CD4-positive, alpha-beta T cell (primary cell): ENCODE data around the gene PPP1CC. TPM values are rescaled to one million over a fixed set of nuclear protein-coding genes. Genes with fewer than 3 reads are reported as not detected.

ENCODE experiments used
- ATAC-seq: fragments of 200-7000 bp; cut with Tn5 transposase; one replicate; pipeline ENCODE4 v1.10.0; 2022; ENCODE audit warnings: mild to moderate bottlenecking; ENCODE audit not compliant: poor library complexity
- CTCF ChIA-PET: fragments of 350-600 bp; sonication (Branson Sonifier 250); formaldehyde crosslinking; loops from one replicate; lab custom pipeline; 2021; ENCODE audit warnings: antibody characterized with exemption, inconsistent platforms; lab: Charles Lee
- POLR2A ChIA-PET: fragments of 350-600 bp; sonication (Branson Sonifier 250); formaldehyde crosslinking; loops from one replicate; lab custom pipeline; 2021; ENCODE audit warnings: antibody characterized with exemption, inconsistent platforms; lab: Charles Lee
- DNase-seq, 14 experiments: peaks; one replicate each; pipeline ENCODE4 v3.0.0-alpha.2; 2013 to 2020; ENCODE audit warnings: mixed read lengths in 2 of 14
- H3K27ac ChIP-seq, 2 donors: one replicate each; pipeline versions ENCODE4 v1.5.1 to v1.7.0; 2013; ENCODE audit warnings: low read length in 2 of 2, low read depth in 1 of 2, mild to moderate bottlenecking in 1 of 2
- H3K27me3 ChIP-seq, 2 experiments: 1 replicate in 1 of 2; 2 replicates in 1 of 2; pipeline versions ENCODE4 v1.6.1 to v1.7.0; 2013; ENCODE audit warnings: low read length in 2 of 2, control low read depth in 1 of 2, mild to moderate bottlenecking in 1 of 2, moderate library complexity in 1 of 2; ENCODE audit not compliant: insufficient read depth in 2 of 2, control insufficient read depth in 1 of 2
- H3K36me3 ChIP-seq: one replicate; pipeline ENCODE4 v1.6.1; 2013; ENCODE audit warnings: low read length, control low read depth; ENCODE audit not compliant: insufficient read depth
- H3K4me1 ChIP-seq: one replicate; pipeline ENCODE4 v1.6.1; 2013; ENCODE audit warnings: low read length, control low read depth; ENCODE audit not compliant: insufficient read depth
- H3K4me3 ChIP-seq: one replicate; pipeline ENCODE4 v1.5.1; 2013; ENCODE audit warnings: mild to moderate bottlenecking, low read length, moderate library complexity
- H3K9me3 ChIP-seq, 2 experiments: 1 replicate in 1 of 2; 2 replicates in 1 of 2; pipeline versions ENCODE4 v1.6.1 to v1.7.0; 2013; ENCODE audit warnings: low read length in 2 of 2, mild to moderate bottlenecking in 2 of 2, control low read depth in 1 of 2, moderate library complexity in 1 of 2; ENCODE audit not compliant: control insufficient read depth in 1 of 2, insufficient read depth in 1 of 2
- H3K27ac Mint-ChIP-seq: one replicate; pipeline ENCODE4 v1.8.0; 2020; ENCODE audit warnings: mixed read lengths
- H3K27me3 Mint-ChIP-seq: one replicate; pipeline ENCODE4 v1.8.0; 2021; ENCODE audit warnings: mixed read lengths
- H3K36me3 Mint-ChIP-seq: one replicate; pipeline ENCODE4 v1.8.0; 2021; ENCODE audit warnings: low read depth, mixed read lengths
- H3K4me1 Mint-ChIP-seq: one replicate; pipeline ENCODE4 v1.8.0; 2021; ENCODE audit warnings: low read depth, mixed read lengths
- H3K4me3 Mint-ChIP-seq: one replicate; pipeline ENCODE4 v1.8.0; 2020; ENCODE audit warnings: mild to moderate bottlenecking, mixed read lengths
- H3K9me3 Mint-ChIP-seq: one replicate; pipeline ENCODE4 v1.8.0; 2020; ENCODE audit warnings: mixed read lengths
- intact Hi-C, 2 experiments: fragments of 100-400 bp; cut with DNase I in 1 of 2; cut with micrococcal nuclease in 1 of 2; formaldehyde crosslinking; loops; one replicate each; pipeline versions ENCODE4 v1.15.1 to v1.9.0; 2023 to 2025; cut with DNase I, micrococcal nuclease
- total RNA-seq, 174 experiments: library from RNA in 2 of 174; stranded (reverse) in 2 of 174; gene quantifications; one replicate each; pipeline ENCODE4 v1.2.3 and lab custom pipeline; 2021 to 2026
- TF ChIP-seq, protein P1 (sequence below): fragments of 200-600 bp; IDR thresholded peaks from one replicate; pipeline ENCODE4 v1.8.0; 2022; ENCODE audit warnings: antibody characterized with exemption, mild to moderate bottlenecking

The PPP1CC gene
- total RNA-seq, 2 experiments from 2014 or later: 146 to 150 TPM

DNA sequence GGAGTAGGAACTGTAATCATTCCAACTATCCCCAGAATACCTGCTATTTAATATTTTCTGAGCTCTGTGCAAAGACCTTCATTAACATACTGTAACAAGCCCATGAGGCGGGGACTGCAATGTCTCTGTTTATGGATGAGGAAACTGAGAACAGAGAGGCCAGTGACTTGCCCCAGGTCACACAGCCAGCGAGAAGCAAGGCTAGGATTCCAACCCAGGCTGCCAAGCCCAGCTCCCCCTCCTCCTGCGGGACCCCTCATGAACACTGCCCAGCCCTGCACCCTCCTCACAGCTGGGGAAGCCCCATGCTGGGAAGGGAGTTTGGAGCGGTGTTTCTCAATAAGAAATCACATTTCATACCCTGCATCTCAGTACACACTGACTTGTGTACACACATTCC lies 64.7 kb downstream of the PPP1CC start:
- ChIA-PET POLR2A (interaction anchor here (1.2 to 2.2 kb wide), 2 partner anchors 9 to 210 kb away, joined by 4 to 8 read pairs; partner anchors contain the start of genes FAM216A and GPN3), CTCF (no interaction called here)
- no peak for ATAC-seq
- intact Hi-C loops: no loop called here
- peaks cover 28% of the 10 kb centered on the region for H3K36me3 Mint-ChIP-seq
- Histone ChIP-seq H3K9me3 (peaks cover 6 to 9% of the 10 kb centered on the region in 2 experiments), H3K4me1 (peaks cover 31% of the 10 kb centered on the region), H3K36me3 (no peaks in the 10 kb centered on the region), H3K27ac (peak overlapping the region; percentile 34 to 50), H3K4me3 (no peak overlapping the region), H3K27me3 (no peaks in the 10 kb centered on the region)
- peak overlapping the region; percentile 65 for H3K27ac Mint-ChIP-seq
- peak overlapping the region; percentile 62 for H3K4me3 Mint-ChIP-seq
- DNase-seq: no peak
- H3K9me3 Mint-ChIP-seq: peaks cover 3% of the 10 kb centered on the region
- TF ChIP-seq, protein P1, sequence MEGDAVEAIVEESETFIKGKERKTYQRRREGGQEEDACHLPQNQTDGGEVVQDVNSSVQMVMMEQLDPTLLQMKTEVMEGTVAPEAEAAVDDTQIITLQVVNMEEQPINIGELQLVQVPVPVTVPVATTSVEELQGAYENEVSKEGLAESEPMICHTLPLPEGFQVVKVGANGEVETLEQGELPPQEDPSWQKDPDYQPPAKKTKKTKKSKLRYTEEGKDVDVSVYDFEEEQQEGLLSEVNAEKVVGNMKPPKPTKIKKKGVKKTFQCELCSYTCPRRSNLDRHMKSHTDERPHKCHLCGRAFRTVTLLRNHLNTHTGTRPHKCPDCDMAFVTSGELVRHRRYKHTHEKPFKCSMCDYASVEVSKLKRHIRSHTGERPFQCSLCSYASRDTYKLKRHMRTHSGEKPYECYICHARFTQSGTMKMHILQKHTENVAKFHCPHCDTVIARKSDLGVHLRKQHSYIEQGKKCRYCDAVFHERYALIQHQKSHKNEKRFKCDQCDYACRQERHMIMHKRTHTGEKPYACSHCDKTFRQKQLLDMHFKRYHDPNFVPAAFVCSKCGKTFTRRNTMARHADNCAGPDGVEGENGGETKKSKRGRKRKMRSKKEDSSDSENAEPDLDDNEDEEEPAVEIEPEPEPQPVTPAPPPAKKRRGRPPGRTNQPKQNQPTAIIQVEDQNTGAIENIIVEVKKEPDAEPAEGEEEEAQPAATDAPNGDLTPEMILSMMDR: no peak
- H3K27me3 Mint-ChIP-seq: no peaks in the 10 kb centered on the region
- peaks cover 33% of the 10 kb centered on the region for H3K4me1 Mint-ChIP-seq

DNA sequence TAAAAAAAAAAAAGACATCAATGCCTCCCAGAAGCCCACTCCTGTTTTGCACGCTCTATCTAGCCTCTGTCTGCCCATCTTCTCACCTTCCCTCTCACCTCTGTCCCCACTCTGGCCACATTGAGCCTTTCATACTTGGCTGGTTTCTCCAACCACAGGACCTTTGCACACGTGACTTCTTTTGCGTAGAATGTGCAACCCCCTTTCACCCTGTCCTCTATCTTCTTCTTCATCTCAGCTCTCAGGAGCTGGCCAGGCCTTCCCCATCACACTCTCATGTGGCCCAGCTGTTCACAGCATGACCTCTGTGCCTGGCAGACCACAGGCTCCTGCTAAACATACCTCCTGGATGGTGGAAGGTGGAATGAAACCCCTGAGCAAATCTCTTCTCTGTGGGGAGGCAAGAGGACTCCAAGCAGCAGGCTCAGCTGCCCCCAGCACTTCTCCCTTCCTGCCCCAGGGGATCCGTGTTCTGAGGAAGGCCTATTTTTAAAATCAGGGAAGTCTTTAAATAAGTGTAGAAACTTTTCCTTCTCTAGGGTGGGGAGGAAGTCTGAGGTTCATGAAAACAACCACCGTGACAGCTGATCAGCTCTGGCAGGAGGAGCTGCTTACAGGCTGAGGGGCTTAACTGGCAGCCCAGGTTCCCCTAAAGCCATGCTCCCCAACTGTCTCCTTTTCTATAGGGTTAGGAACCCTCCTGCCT lies 65.3 kb downstream of the PPP1CC start:
- ChIA-PET CTCF (no interaction called here), POLR2A (interaction anchor here (0.9 to 2.2 kb wide), 5 partner anchors 10 to 209 kb away, joined by 3 to 8 read pairs (median 4); partner anchors contain the start of genes FAM216A, GPN3, HVCN1 and TCTN1)
- H3K27me3 ChIP-seq: no peaks in the 10 kb centered on the region
- no peaks in the 10 kb centered on the region for H3K27me3 Mint-ChIP-seq
- H3K36me3 Mint-ChIP-seq: peaks cover 34% of the 10 kb centered on the region
- H3K4me3 Mint-ChIP-seq: peak overlapping the region; percentile 62
- no peaks in the 10 kb centered on the region for H3K36me3 ChIP-seq
- ATAC-seq (no peak), DNase-seq (peak in 1 of 14 experiments; percentile 38)
- H3K9me3 ChIP-seq: peaks cover 6 to 9% of the 10 kb centered on the region in 2 experiments
- H3K4me3 ChIP-seq: no peak overlapping the region
- peaks cover 31% of the 10 kb centered on the region for H3K4me1 ChIP-seq
- H3K9me3 Mint-ChIP-seq: peaks cover 3% of the 10 kb centered on the region
- peak overlapping the region; percentile 34 to 50 for H3K27ac ChIP-seq
- intact Hi-C loops: no loop called here
- TF ChIP-seq, protein P1: no peak
- peaks cover 33% of the 10 kb centered on the region for H3K4me1 Mint-ChIP-seq
- peak overlapping the region; percentile 65 for H3K27ac Mint-ChIP-seq

DNA sequence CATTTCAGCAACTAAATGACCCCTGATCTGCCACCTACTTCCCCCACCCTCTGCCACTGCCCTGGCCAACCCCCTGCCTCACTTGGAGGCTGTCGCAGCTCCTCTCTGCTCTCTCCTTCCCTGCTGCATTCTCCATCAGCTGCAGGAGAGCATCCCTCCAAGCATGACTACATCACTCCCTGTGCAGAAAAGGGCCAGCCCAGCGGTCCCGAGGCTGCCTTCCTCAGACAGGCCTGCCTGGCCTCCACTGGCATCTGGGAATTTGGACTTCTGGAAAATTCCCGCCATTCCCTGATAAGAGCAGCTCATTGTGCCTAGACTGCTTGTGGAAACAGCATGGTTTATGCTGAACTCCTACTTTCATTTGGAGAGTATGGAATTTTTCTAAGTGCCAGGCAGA lies 66.5 kb downstream of the PPP1CC start:
- ChIA-PET CTCF (no interaction called here), POLR2A (no interaction called here)
- H3K27me3 ChIP-seq: no peaks in the 10 kb centered on the region
- Mint-ChIP-seq H3K4me3 (no peak overlapping the region), H3K9me3 (peaks cover 3% of the 10 kb centered on the region), H3K4me1 (peaks cover 33% of the 10 kb centered on the region), H3K27ac (no peak overlapping the region), H3K36me3 (peaks cover 31% of the 10 kb centered on the region), H3K27me3 (no peaks in the 10 kb centered on the region)
- ATAC-seq (no peak), DNase-seq (no peak)
- H3K4me3 ChIP-seq: no peak overlapping the region
- no peaks in the 10 kb centered on the region for H3K36me3 ChIP-seq
- H3K27ac ChIP-seq: no peak overlapping the region
- TF ChIP-seq, protein P1: no peak
- H3K4me1 ChIP-seq: peaks cover 31% of the 10 kb centered on the region
- intact Hi-C loops: no loop called here
- peaks cover 6 to 9% of the 10 kb centered on the region in 2 experiments for H3K9me3 ChIP-seq
